COLO668 (cell line): ENCODE measurements around the gene CHST8.

Source experiments
- DNase-seq: peaks from one replicate; lab custom pipeline; 2025; ENCODE audit not compliant: unreplicated experiment; lab: John Stamatoyannopoulos, UW

CHST8 gene

DNA sequence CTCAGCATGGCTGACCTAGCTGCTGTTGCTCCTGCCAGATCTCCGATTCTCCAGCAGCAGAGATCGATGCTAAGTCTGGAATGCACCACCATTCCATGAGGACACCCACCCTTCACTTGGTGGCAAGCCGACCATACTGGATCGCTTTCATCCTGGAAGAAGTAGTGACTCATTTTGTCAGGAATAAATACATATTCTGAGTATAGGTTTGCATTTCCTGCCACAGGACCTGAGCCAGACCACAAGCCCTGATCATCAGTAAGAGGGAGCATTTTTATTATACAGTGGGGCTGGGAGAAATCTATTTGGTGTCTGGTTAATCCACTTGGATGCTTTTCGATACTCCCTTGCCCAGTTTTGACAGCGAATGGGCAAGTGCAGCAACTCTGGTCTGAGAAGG is 164.0 kb downstream of the CHST8 start:
- no peak for DNase-seq

DNA sequence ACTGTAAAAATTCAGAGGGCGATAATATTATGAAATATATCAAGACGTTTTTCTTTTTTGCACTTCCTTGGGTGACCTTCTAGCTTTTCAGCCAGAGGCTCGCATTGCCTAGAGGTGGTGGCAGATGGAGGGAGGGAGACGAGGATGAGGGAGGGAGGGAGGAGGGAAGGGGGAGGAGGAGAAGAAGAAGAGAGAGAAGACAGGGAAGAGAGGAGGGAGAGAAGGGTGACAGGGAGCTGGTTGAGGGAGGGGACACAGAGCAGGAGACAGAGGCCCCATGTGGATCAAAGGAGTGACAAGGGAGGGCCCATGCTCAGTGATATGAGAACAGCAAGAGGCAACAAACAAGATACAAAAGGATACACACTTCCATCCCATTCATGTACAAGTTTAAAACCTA is 166.9 kb downstream of the CHST8 start:
- no peak for DNase-seq

DNA sequence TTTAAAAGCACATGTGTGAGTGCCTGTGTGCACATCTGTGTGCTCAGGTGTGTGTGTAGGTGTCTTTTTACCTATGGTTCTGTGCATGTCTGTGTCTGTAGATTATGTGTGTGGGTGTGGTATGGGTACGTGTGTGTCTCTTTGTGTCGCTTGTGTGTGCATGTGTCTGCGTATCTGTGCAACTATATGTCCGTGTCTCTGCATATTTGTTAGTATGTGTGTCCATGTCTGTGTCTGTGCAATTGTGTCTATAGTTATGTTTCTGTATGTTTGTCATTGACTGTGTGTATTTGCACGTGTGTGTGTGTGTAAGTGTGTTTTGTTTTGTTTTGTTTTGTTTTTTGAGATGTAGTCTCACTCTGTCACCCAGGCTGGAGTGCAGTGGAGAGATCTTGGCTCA is 167.6 kb downstream of the CHST8 start:
- DNase-seq, result no peak

GRCh38 chr19:33794683-33795369 is 173.1 kb downstream of the CHST8 start:
- DNase-seq, result no peak

- peak; percentile 36 for DNase-seq
These were observed 173.8 kb downstream of the CHST8 start for GRCh38 chr19:33795370-33796163.

DNA sequence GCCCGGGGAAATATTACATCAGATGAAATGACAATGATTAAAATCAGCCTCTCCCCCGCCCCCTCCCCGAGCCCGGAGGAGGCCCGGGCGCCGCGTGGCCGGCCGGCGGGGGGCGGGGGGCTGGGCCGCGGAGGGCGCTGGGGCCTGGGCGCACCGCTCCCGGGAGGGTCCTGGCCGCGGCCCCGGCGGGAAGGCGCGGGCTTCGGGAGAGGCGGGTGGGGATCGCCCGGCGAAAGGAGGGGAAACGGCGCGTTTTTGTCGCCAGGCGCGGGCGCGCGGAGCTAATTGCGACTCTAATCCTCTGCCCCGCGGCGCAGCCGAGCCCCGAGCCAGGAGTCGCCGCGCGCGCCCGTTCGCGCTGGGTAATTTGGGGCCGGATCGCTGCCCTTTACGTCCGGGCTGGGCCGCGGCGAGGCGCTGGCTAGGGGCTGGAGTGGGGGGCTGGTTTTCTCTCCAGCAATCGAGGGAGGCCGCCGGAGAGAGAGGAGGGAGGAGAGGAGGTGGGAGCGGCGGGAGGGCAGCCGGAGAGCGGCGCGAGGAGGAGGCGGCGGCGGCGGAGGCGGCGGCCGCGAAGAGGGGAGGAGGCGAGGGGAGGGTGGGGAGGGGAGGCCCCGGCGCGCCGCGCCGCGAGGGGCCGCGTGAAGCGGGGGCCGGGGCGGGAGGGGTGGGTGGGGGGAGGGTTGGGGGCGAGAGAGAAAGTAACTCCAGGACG is 174.6 kb downstream of the CHST8 start, which contains the start of gene KCTD15:
Gene KCTD15, plus strand, starts transcription at position 707 of the 712 bp plus-strand sequence. CDS start 3,585 bp downstream, outside the sequence.
- peak; percentile 31 for DNase-seq

GRCh38 chr19:33797802-33798671 is 176.3 kb downstream of the CHST8 start:
- no peak for DNase-seq

DNA sequence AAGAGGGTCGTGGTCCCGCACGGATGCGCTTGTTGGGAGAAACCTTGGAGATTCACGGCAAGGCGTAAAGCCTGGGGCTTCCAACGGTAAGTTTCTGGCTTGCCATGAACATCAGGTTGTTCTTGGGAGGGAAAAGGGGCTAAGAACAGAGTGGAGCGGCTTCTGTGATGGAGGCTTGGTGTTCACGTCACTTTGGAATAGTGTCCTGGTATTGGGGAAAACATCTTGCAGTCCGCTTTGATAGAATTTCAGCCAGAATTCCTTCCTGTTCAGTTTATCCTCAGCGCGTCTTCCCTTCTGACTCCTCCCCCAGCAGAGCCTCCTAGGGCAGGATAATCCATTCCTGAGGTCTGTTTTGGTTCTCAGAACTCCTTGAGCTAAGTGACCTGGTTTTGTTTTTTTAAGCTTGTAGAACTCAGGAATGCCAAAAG is 176.9 kb downstream of the CHST8 start:
- no peak for DNase-seq

GRCh38 chr19:33799476-33799875 is 177.7 kb downstream of the CHST8 start:
- DNase-seq, result no peak

DNA sequence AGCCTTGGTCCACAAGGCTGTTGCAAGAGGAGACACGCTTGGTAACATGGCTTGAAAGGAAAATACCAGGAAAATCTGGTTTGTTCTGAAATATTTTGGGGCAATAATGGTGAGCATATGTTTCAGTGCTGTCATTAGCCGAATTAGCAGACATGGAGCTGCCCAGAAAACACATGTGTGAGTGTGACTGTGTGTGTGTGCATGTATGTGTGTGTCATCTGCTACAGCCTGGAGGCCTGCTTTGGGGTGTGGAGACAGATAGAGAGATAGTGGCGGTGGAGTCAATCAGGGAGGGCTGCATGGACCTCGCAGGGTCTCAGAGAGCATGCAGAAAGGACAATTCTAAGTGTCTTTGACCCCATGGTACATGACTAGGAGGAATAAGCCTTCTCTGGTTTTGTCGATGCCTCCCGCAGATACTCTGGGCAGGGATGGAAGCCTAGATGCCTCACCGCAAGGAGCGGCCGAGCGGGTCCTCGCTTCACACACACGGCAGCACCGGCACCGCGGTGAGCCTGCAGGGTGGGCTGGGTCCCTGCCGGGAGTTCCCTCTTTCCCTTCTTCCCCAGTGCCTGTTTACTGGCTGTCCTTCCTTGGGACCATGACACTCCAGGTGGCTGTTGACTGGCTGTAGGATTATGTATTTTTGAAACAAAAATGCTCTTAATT is 178.4 kb downstream of the CHST8 start:
- DNase-seq, result no peak

GRCh38 chr19:33801411-33801810 is 179.7 kb downstream of the CHST8 start:
- no peak for DNase-seq

- DNase-seq, result no peak
These were observed 180.2 kb downstream of the CHST8 start for GRCh38 chr19:33802001-33802400.

DNA sequence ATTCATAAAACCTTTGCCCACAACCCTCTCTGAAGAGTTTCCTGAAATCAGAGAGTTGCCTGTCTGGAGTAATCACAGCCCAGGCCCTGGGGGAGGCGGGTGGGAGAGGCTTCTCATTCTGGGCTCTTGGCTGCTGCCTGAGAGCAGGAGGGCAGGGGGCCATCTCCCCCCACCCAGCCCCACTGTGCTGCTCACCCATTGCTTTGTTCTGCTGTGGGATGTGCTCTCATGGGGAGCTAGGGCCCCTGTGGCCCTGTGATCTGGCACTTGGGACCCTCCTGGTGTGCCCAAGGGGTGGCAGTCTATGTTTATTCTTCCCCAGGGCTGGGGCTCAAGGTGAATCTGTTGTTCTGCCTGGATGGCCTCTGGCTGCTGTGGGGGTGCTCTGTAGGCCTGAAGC is 181.0 kb downstream of the CHST8 start:
- DNase-seq, result no peak

GRCh38 chr19:33803383-33803782 is 181.6 kb downstream of the CHST8 start:
- DNase-seq, result no peak

DNA sequence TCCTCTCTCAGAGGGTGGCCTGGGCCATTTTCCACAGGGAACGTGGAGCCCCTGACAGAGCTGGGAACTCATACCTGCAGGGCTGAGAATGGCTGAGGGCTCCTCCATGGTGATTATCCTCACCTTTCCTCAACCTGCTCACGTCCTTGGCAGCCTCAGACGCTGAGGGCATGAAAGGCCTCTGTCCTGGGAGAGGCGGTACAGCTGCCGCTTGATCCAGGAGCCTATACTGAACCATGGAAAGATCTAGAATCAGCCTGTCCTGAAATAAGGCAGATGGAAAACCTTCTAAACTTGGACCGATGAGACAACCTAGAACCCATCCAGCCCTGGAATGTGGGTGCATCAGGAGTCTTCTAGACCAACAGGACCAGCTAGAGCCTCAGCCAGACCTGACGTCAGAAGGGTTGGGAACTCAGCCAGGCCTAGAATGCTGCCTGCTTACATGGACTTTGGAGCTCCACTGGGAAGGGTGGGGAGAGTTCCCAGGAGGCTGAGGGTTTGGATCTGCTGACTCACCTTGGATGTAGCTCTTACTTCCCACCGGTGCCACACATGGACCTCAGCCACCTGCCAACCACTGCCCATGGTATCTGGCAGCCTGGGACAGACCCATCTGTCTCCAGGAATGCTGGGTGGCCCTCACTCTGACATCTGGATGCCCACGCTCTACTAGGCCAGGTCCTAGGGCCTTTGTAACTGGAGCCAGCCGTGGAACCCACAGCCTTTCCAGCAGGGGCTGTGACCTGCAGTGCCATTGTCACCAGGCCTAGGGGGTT is 182.5 kb downstream of the CHST8 start:
- no peak for DNase-seq

- no peak for DNase-seq
These were observed 183.6 kb downstream of the CHST8 start for GRCh38 chr19:33805313-33805712.

GRCh38 chr19:33805840-33806433 is 184.2 kb downstream of the CHST8 start:
- DNase-seq, result no peak

GRCh38 chr19:33806434-33806881 is 184.7 kb downstream of the CHST8 start:
- no peak for DNase-seq

DNA sequence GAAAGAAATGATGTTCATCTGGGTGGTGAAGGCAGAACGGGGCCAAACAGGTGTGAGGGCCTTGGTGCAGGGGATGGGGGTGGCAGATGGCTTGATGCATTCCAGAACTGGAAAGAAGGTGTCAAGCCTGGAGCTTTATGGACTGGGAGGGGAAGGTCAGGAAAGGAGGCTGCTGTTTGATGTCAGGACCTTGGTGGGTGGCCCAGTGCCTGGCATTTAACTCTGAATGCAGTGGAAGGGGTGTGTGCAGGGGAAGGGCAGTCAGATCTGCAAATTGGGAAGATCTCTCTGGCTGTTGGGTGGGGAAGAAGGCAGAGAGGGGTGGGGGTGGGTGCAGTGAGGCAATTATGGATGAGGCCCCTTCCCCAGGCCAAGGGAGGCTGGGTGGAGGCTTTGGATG is 186.6 kb downstream of the CHST8 start:
- no peak for DNase-seq
